GM12878 (cell line): ENCODE measurements around the gene TSPEAR.

ENCODE experiments used
- CHD1 ChIP-seq: IDR thresholded peaks from 2 replicates; pipeline ENCODE4 v1.6.1; 2012; ENCODE audit warnings: low read depth, low read length, improper control_type of control experiment
- CTCF ChIP-seq, 3 experiments: IDR thresholded peaks in 2 of 3; conservative IDR thresholded peaks in 1 of 3; 2 replicates each; pipeline ENCODE4 v1.5.1; 2011; ENCODE audit warnings: low read depth in 3 of 3, low read length in 3 of 3, mild to moderate bottlenecking in 3 of 3, control low read depth in 2 of 3, moderate library complexity in 2 of 3, inconsistent platforms in 1 of 3, mixed read lengths in 1 of 3; ENCODE audit not compliant: control insufficient read depth in 2 of 3, insufficient read depth in 1 of 3; ENCODE audit errors: extremely low read depth in 1 of 3
- FOXM1 ChIP-seq: IDR thresholded peaks from 2 replicates; pipeline ENCODE4 v1.6.1; 2012; ENCODE audit warnings: low read depth, mild to moderate bottlenecking, inconsistent platforms, low read length, moderate library complexity
- JUNB ChIP-seq: IDR thresholded peaks from 2 replicates; pipeline ENCODE4 v1.6.1; 2016; ENCODE audit warnings: antibody characterized with exemption, mild to moderate bottlenecking
- SREBF2 ChIP-seq: IDR thresholded peaks from 2 replicates; pipeline ENCODE4 v1.6.1; 2012; ENCODE audit warnings: mild to moderate bottlenecking, low read length
- YY1 ChIP-seq: IDR thresholded peaks from 2 replicates; pipeline ENCODE4 v1.6.1; 2011; ENCODE audit warnings: low read depth, mild to moderate bottlenecking, low read length

GRCh38 chr21:44602463-44602850 is 108.9 kb downstream of the TSPEAR start:
- TF ChIP-seq SREBF2 (no peak), FOXM1 (no peak), CTCF (IDR thresholded peaks at IDR 0.05 in 2 of 3, conservative IDR thresholded peaks at IDR 0.05 in 1 of 3; ENCODE audit: control insufficient read depth in 2 of 3, extremely low read depth in 1 of 3, insufficient read depth in 1 of 3, low read depth in 3 of 3, low read length in 3 of 3) (no peak), YY1 (no peak), JUNB (no peak), CHD1 (no peak)
